HG03175 (cell line): ENCODE measurements around the gene ORC6.
A peak's percentile ranks its signal among the peaks of the same experiment; 100 is the strongest.
"Not testable (repeated sequence)": the region's sequence is repeated elsewhere in the genome, so short reads cannot be mapped to it uniquely, and the experiment has no call there.

Source experiments
- ATAC-seq: cut with Tn5 transposase; IDR thresholded peaks from one replicate; pipeline ENCODE4 v1.9.1; 2021; ENCODE audit warnings: mild to moderate bottlenecking, moderate library complexity; ENCODE audit not compliant: unreplicated experiment

Gene ORC6, protein sequence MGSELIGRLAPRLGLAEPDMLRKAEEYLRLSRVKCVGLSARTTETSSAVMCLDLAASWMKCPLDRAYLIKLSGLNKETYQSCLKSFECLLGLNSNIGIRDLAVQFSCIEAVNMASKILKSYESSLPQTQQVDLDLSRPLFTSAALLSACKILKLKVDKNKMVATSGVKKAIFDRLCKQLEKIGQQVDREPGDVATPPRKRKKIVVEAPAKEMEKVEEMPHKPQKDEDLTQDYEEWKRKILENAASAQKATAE

DNA sequence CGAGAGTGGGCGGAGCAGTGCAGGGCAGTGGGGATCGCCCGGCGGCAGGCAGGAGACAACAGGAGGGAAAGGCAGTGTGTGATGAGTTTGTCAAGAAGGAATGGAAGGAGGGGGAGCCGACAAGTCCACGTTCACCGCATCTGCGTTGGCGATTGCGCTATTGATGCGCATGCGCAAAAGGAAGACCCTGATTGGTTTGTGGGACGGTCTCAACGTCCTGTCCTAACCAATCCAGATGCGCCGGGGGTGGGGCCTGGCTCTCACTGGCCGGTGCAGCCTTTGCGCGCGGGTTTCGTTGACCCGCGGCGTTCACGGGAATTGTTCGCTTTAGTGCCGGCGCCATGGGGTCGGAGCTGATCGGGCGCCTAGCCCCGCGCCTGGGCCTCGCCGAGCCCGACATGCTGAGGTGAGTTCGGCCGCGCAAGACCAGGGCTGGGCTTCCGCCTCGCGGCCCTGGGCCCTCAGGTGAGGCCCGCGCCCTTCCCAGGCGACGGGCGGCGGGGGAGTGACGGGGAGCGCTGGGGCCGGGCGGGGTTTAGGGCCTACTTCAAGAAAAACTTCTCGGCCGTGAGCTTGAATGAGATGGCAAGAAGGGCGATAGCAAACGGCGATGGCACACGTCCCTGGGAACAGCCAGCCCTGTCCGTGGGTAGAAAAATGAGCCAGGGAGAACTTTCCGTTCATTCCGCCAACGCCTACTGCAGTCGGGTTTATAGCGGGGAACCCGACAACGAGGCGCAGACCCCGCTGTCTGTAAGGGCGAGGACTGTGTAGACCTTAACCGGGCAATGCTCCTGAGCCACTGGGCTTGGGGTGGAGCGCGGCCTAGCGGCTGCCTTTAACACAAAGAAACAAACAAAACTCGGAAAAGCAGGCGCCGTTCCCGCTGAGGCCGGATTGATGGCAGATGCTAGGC is at the start of gene ORC6:
TSS of gene ORC6 (plus strand) at position 295 of the 916 bp plus-strand sequence. CDS start at position 342, 47 bp downstream.
- ATAC-seq: peak; percentile 75

DNA sequence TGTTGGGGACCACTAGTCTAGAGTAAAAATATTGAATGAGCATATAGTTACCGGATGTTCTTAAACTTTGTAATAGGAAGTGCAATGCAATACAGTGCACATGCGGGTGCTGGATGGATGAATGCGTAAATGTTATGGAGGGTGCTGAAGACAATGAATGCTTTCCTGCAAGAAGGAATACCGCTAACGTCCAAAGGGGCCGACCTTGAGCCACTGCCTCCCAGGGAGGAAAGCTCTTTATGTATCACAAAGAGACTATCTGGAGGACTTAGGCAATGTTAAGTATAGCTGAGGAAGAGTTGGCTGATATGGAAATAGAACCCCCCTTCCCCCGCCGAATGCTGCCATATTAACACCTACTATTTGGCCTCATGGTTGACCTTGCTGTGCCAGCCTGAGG is 40.8 kb upstream of the ORC6 start:
- no peak for ATAC-seq

DNA sequence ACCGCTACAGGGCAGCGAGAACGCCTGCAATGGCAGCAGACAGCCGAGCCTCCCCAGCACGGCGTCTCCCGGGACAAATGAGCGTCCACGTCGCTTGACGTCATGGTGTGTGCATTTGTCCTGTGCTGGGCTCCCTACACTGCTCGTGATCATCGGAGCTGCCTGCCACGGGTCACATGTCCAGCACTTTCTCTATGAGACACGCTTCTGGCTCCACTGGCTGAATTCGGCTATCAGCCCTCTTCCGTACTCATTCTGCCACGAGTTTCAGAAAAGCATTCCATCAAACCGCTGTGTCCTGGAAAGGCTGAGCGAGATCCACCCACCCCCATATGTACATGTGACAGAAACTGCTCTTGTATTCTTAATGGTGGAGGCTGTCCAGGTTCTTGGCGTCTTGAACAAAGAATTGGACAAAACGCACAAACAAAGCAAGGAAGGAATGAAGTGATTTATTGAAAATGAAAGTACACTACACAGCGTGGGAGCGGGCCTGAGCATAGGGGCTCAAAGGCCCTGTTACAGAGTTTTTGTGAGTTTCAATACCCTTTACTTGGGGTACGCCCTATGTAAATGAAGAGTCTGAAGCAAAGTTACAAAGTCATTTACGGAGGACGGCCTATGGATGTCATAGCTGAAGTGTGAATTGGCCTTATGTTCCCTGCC is 39.7 kb upstream of the ORC6 start:
- no peak for ATAC-seq

DNA sequence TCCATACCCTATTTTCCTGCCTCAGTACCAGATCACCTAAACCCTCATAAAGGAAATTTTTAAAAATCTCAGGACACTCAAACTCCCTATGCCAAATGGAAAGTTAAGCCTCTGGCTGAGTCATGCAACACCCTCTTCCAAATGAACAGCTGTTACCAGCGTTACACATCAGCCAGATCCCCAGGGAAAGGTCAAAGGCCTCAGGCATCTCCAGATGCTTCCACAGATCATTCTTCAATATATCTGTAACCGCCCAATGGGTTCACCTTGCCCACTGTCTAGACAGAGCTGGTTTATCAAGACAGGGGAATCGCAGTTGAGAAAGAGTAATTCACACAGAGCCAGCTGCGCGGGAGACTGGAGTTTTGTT is 39.2 kb upstream of the ORC6 start:
- no peak for ATAC-seq

DNA sequence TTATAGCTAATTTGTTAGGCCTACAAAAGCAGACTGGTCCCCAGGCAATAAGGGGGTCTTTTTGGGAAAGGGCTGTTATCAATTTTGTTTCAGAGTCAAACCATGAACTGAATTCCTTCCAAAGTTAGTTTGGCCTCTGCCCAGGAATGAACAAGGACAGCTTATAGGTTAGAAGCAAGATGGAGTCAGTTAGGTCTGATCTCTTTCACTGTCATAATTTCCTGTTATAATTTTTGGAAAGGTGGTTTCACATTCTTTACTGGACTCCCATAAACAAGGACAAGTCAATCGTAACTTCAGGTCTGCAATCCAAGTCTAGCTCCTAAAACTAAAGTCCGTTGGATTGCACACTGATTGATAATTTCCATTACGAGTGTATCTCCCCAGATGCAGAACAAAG is 38.2 kb upstream of the ORC6 start:
- ATAC-seq: no peak

DNA sequence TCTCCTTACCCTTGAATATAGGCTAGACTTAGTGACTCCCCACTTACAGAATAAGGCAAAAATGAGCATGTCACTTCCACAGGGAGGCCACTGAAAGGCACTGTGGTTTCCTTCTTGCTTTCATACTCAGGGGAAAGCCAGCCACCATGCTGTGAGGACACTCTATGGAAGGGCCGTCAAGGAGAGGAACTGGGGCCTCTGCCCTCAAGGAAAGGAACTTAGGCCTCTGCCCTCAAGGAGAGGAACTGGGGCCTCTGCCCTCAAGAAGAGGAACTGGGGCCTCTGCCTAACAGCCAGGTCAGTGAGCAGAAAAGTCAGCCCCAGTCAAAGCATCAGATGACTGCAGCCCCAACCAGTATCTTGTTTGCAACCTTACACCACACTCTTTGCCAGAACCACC is 30.5 kb upstream of the ORC6 start:
- ATAC-seq: peak; percentile 91

DNA sequence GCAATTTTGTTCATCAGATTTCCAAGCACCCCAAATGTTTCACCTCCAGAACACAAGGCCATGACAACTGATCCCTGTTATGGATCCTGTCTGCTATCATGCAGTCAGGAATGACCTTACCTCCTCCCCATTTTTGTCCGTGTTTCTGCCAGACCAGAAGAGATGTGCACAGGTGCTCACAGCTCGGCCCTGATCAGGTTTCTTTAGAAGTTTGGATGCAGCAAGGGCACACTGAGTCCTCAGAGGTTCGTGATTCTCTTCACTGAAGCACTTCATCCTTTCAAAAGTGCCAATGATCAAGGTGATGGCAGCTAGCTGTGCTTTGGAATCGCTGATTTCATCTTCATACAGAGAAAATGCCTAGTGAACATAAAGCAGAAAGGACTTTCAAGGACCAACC is 27.3 kb upstream of the ORC6 start:
- ATAC-seq: no peak

DNA sequence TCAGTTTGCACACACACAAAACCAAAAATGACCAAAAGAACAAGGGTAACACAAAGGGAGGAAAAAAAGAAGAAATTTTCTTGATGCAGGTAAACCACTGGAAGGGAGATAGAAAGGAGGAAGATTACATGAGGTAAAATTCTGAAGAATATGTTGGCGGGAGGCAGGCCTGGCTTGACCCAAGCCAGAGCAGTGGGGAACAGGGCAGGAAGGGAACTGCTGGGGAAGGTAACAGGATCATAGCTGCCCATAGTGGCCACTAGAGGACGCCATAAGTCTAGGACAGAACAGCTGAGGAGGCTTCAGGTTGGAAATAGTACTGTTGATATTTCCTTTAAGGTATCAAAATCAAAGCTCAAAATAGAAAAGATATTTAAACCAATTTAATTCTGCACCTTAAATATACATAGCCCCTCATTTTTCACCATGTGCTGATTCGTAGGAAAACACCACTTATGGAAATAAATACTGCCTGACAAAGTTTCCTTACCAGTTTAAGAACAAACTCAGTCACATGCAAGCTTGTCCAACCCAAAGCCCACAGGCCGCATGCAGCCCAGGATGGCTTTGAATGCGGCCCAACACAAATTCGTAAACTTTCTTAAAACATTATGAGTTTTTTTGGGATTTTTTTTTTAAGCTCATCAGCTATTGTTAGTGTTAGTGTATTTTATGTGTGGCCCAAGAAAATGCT is 16.0 kb upstream of the ORC6 start:
- peak; percentile 73 for ATAC-seq

DNA sequence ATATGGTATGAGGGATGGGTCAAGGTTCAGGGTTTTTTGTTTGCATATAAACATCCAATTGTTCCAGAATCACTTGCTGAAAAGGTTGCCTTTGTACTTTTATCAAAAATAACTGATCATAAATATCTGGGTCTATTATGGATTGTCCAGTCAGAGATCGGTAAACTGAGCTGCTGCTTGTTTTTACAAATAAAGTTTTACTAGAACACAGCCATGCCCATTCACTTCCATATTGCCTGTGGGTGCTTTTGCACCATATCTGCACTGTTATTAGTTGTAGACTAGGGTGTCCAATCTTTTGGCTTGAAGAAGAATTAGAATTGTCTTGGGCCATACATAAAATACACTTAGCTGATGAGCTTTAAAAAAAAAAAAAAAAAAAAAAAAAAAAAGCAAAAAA is 11.5 kb upstream of the ORC6 start:
- not testable (repeated sequence) for ATAC-seq

DNA sequence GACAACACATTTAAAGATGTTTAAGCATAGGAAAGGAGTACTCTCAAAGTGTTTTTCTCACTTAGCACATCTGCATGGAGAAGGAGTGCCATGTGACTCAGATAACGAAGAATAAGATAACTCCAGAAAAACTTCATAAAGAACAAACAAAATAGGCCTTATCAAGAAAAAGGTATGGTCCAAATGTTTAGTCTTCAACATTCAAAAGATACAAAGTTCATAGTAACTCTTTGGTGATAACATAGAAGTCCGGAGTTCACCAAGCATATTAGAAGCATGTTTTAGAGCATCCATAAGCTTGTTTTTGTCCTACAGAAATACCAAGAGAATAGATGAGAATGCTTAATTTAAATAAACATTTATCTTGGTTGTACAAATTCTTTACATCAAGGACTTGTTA is 7.6 kb upstream of the ORC6 start:
- ATAC-seq: not testable (repeated sequence)

DNA sequence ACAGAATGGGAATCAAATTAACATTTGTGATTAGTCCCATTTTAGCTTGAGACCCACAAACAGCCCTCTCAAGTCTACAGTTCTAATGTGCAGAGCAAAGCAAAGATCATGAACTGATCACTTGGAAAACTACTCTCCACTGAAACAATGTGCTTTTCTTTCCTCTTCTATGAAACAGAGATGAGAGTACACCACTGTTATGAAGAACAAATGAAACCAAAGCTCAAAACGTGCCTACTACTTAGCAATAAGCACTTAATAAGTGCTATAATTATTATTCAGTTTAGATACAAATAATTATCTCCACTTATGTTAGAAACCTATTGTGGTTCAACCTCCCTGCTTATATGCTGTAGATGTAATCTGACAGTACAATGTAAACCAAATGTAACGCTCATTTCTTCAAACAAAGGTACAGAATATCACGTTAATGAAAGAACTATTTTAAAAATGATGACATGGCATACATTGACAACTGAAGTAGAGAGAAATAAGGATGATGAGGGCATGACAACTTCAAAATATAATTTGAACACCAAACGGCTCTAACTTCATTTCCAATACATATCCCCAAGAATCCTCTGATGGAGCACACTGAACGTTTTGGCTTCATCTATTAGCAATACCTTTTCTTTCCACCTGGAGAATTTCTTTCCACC is 2.5 kb upstream of the ORC6 start:
- no peak for ATAC-seq

DNA sequence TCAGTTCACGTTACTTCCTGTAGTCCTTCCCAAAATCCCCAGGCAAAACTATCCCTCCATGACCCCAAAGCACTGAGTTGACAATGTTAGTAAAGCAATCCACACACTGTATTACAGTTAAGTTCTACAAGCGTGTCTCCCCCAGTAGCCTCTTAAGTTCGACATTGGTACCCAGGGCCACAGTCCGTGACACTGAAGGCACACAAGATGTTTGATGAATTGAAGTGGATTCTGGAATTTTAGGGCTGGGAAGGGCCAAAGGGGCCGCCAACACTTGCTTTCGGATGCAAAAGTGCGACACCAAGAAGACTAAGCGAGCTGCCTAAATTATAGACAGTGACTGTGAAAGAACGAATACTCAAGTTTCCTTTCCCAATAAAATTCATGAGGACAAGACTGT is 2.0 kb upstream of the ORC6 start:
- no peak for ATAC-seq

DNA sequence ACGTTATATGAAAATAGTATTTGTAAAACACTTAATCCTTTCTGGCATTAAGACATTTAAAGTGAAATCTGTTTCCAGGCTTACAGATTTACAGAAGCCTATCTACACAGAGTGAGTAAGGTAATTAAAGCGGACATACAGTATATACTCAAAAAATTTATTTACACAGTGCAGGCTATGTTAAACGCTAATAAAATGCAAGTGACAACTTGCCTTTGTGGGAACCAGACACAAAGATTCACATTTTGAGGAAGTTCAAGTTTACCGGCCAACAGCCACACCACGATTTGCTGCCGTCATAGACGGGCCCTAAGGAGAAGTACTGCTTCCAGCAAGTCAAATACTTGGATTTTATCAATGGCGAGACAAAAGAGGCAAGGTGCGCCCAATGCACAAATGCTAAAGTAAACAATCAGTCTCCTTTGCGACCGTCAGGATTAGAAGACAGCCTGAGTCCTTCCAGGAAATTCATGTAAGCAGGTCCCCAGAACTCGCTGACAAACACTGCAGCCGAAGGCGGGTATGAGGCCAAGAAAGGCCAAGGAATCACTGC is 1.3 kb upstream of the ORC6 start:
- no peak for ATAC-seq

DNA sequence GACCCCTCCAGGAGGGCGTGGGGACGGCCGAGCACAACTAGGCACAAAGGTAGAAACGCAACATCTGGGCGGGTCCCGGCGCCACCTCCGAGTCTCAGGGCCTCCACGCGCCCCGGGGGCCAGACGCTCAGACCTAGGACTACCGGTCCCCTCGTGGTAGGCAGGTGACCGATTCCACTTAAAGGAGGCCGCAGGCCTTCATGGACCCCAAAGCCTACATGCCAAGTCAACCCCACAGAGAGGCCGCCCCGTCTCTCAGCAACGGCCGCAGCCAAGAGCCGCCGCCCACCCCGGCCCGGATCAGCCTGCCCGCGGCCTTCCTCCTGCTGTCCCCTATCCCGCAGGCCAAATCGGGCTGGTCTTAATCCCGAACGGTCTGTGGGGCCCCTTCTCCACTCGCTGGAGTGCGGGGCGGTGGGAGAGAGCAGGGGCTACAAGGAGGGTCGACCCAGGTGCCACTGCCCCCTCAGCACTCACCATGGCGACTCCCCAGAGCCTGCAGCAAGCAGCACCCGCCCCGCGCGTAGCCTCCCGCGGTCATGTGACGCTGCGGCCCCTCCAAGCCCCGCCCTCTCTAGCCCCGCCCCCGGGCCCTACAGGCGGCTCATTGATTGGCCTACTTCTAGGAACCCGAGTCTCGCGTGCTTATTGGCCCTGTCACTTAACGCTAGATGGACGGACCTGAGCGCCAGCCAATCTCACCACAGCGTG is 650 bp upstream of the ORC6 start, which contains the start of gene VPS35:
TSS of gene VPS35 (minus strand) at position 525 of the 711 bp plus-strand sequence. CDS start at position 480, 45 bp downstream.
- ATAC-seq: peak; percentile 88

DNA sequence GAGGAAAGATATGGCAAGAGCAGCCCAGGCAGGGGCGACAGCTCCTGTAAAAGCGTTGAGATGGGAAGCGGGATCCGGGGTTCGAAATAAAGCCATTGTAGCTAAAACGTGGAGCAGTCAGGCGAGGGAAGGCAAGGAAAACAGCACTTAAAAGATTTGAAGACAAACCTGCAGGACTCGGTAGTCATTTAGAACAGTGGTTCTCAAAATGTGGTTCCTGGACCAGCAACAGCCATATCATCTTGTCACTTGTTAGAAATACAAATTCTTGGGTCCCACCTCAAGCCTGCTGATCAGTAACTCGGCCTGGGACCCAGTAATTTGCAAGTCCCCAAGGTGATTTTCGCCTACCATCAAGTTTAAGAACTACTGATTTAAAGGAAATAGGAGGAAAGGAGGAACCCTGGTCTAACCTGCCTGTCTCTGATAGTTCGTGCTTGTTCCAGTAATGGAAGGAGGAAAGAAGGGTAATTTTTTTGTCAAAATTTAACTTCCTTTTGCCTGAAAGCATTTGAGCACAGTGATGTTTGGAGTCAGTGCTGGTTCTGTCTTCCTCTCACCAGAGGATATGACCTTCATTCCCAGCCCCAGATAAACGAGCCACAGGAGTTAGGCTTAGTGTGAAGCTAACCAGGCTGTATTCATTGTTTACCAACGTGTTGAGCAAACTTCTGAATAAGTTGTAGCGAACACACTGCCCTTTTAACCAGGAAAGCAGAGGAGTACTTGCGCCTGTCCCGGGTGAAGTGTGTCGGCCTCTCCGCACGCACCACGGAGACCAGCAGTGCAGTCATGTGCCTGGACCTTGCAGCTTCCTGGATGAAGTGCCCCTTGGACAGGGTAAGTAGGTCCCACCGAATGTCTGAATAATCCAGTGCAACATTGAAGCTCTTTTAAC is 1.1 kb downstream of the ORC6 start:
- no peak for ATAC-seq

DNA sequence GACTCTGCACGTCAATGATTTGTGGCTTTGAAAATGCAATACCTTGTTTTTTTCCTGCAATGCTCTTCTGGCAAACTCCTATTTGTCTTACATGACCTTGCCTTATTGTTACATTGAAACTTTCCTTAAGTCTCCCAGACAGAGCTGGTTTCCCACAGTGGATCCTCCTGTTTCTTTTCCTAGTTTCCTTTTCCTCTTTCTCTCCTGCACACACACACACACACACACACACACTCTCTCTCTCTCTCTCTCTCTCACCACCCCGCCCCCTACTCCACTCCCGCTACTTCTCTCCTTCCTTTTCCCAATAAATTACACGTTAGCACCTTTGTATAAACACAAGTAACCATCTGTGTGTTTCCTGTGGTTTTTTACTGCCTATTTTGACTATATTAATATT is 2.3 kb downstream of the ORC6 start:
- ATAC-seq: no peak

DNA sequence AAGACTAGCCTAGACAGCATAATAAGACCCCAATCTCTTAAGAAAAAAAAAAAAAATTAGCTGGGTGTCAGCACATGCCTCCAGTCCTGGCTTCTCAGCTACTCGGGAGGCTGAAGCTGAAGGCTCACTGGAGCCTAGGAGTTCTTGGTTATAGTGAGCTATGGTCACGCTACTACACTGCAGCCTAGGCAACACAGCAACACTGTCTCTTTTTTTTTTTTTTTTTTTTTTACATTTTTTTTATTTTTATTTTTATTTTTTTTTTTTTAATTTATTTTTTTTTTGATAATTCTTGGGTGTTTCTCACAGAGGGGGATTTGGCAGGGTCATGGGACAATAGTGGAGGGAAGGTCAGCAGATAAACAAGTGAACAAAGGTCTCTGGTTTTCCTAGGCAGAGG is 4.1 kb downstream of the ORC6 start:
- no peak for ATAC-seq

DNA sequence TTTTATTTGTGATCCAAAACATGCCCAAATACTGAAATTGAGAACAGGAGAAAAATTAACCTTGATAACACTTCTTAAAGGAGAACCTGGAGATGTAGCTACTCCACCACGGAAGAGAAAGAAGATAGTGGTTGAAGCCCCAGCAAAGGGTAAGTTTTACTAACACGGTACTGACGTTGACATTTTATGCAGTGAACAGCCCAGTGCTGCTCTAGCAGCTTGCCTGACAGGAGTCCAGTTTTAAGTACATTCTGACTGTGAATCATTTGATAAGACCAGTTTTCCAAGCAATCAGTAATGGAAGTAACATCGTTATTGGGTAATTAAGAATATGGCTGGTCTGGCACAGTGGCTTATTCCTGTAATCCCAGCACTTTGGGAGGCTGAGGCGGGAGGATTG is 6.5 kb downstream of the ORC6 start:
- no peak for ATAC-seq

DNA sequence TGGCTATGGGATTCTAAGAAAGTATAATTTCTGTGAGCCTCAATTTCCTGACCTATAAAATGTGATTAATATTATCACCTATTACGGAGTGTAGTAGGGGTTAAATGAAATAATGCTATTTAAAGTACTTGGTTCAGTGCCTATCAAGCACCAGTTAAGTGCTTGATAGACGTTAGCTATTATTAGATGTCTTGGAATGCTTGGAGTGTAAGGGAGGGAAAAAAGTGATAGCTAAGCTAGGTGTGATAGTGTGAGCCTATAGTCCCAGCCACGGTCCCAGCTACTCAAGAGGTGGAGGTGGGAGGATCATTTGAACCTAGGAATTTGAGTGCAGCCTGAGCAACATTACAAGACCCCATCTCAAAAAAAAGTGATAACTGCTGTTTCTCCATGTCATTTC is 7.5 kb downstream of the ORC6 start:
- ATAC-seq: no peak
